Measurements from ENCODE around the gene MBOAT1.
A peak's percentile ranks its signal among the peaks of the same experiment; 100 is the strongest.
"Not testable (repeated sequence)": the region's sequence is repeated elsewhere in the genome, so short reads cannot be mapped to it uniquely, and the experiment has no call there.

Gene MBOAT1

GRCh38 chr6:20202324-20202658 lies 10.0 kb downstream of the MBOAT1 start:
- ATAC-seq: peak; percentile 59 to 61

GRCh38 chr6:20200761-20201630 lies 11.3 kb downstream of the MBOAT1 start:
- no peak for ATAC-seq

- no peak for ATAC-seq
Measured at GRCh38 chr6:20198775-20199174, 13.5 kb downstream of the MBOAT1 start.

- ATAC-seq: no peak
Measured at GRCh38 chr6:20198156-20198774, 14.0 kb downstream of the MBOAT1 start.

- no peak for ATAC-seq
Measured at GRCh38 chr6:20197251-20197650, 15.0 kb downstream of the MBOAT1 start.

GRCh38 chr6:20192625-20193024 lies 19.6 kb downstream of the MBOAT1 start:
- no peak for ATAC-seq

- no peak for ATAC-seq
Measured at GRCh38 chr6:20191992-20192391, 20.3 kb downstream of the MBOAT1 start.

- no peak for ATAC-seq
Measured at GRCh38 chr6:20188630-20189075, 23.6 kb downstream of the MBOAT1 start.

GRCh38 chr6:20186981-20187380 lies 25.3 kb downstream of the MBOAT1 start:
- no peak for ATAC-seq

GRCh38 chr6:20183706-20184105 lies 28.6 kb downstream of the MBOAT1 start:
- ATAC-seq: no peak

- no peak for ATAC-seq
Measured at GRCh38 chr6:20182926-20183521, 29.2 kb downstream of the MBOAT1 start.

GRCh38 chr6:20182069-20182468 lies 30.2 kb downstream of the MBOAT1 start:
- no peak for ATAC-seq

GRCh38 chr6:20180935-20181334 lies 31.3 kb downstream of the MBOAT1 start:
- ATAC-seq: peak; percentile 58 to 72

- ATAC-seq: not testable (repeated sequence)
Measured at GRCh38 chr6:20179287-20180045, 32.8 kb downstream of the MBOAT1 start.

- no peak for ATAC-seq
Measured at GRCh38 chr6:20178327-20178726, 33.9 kb downstream of the MBOAT1 start.

- ATAC-seq: no peak
Measured at GRCh38 chr6:20175810-20176410, 36.4 kb downstream of the MBOAT1 start.

GRCh38 chr6:20173833-20174792 lies 38.2 kb downstream of the MBOAT1 start:
- ATAC-seq: peak; percentile 28 to 68

- ATAC-seq: no peak
Measured at GRCh38 chr6:20172842-20173456, 39.3 kb downstream of the MBOAT1 start.

GRCh38 chr6:20170455-20171148 lies 41.7 kb downstream of the MBOAT1 start:
- ATAC-seq: no peak

GRCh38 chr6:20169786-20170185 lies 42.5 kb downstream of the MBOAT1 start:
- ATAC-seq: no peak
